ENCODE data around the gene RXFP1.

DNA sequence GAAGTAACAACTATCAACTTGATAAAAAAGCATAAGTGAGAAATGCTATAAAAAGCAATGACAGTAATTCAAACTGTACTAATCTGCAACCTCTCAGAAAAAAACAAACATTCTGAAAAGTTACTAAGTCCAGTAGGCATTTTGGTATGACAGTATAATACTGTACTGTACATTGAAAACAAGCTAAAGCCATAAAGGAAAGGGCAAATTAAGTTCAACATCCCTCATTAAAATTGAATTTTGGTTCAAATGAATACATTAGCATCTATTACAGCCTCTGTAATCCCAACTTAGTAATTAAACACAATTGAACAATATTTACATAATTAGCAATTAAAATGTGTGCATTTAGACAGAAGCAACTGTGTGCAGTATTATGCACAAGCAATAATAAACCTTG lies 96.3 kb downstream of the RXFP1 start:
- TF ChIP-seq GATA2 (IDR thresholded peaks at IDR 0.05; ENCODE audit: low read depth, low read length) (no peak), GATA3 (IDR thresholded peaks at IDR 0.05; ENCODE audit: low read depth, low read length) (no peak)

All from SH-SY5Y (cell line).